Measurements from ENCODE around the gene CHIT1. TPM values are rescaled to one million over a fixed set of nuclear protein-coding genes. Genes with fewer than 3 reads are reported as not detected.

Gene CHIT1
- total RNA-seq, 1 donor from 2014 or later: under 0.01 TPM

- H3K27ac ChIP-seq (ENCODE audit: low read depth, low read length): no peak overlapping the region
- H3K4me3 ChIP-seq (ENCODE audit: low read length in 3 of 3): no peak overlapping the region
- H3K36me3 ChIP-seq (ENCODE audit: control insufficient read depth in 3 of 3, insufficient read depth in 3 of 3, low read length in 3 of 3): no peaks in the 10 kb centered on the region
- no peaks in the 10 kb centered on the region for H3K27me3 ChIP-seq (ENCODE audit: control insufficient read depth in 3 of 3, insufficient read depth in 3 of 3, low read length in 3 of 3)
- H3K4me1 ChIP-seq (ENCODE audit: control insufficient read depth in 3 of 3, insufficient read depth in 3 of 3, low read length in 3 of 3): peaks cover 38 to 54% (median 40%) of the 10 kb centered on the region in 3 donors
- H3K9ac ChIP-seq (ENCODE audit: low read depth in 1 of 3, low read length in 3 of 3): no peak overlapping the region
- no peaks in the 10 kb centered on the region for H3K9me3 ChIP-seq (ENCODE audit: control insufficient read depth in 3 of 3, low read length in 3 of 3)
Measured at GRCh38 chr1:203178083-203178482, 51.4 kb downstream of the CHIT1 start.

- Histone ChIP-seq H3K4me3 (ENCODE audit: low read length in 3 of 3) (no peak overlapping the region), H3K27me3 (ENCODE audit: control insufficient read depth in 3 of 3, insufficient read depth in 3 of 3, low read length in 3 of 3) (no peaks in the 10 kb centered on the region), H3K9me3 (ENCODE audit: control insufficient read depth in 3 of 3, low read length in 3 of 3) (no peaks in the 10 kb centered on the region), H3K4me1 (ENCODE audit: control insufficient read depth in 3 of 3, insufficient read depth in 3 of 3, low read length in 3 of 3) (peaks cover 43 to 60% (median 46%) of the 10 kb centered on the region in 3 donors), H3K36me3 (ENCODE audit: control insufficient read depth in 3 of 3, insufficient read depth in 3 of 3, low read length in 3 of 3) (no peaks in the 10 kb centered on the region), H3K9ac (ENCODE audit: low read depth in 1 of 3, low read length in 3 of 3) (no peak overlapping the region), H3K27ac (ENCODE audit: low read depth, low read length) (peak overlapping the region; percentile 11)
Measured at GRCh38 chr1:203177470-203178039, 51.9 kb downstream of the CHIT1 start.

- peaks cover 47 to 64% (median 49%) of the 10 kb centered on the region in 3 donors for H3K4me1 ChIP-seq (ENCODE audit: control insufficient read depth in 3 of 3, insufficient read depth in 3 of 3, low read length in 3 of 3)
- H3K9me3 ChIP-seq (ENCODE audit: control insufficient read depth in 3 of 3, low read length in 3 of 3): no peaks in the 10 kb centered on the region
- no peak overlapping the region for H3K27ac ChIP-seq (ENCODE audit: low read depth, low read length)
- H3K27me3 ChIP-seq (ENCODE audit: control insufficient read depth in 3 of 3, insufficient read depth in 3 of 3, low read length in 3 of 3): no peaks in the 10 kb centered on the region
- no peak overlapping the region for H3K4me3 ChIP-seq (ENCODE audit: low read length in 3 of 3)
- H3K9ac ChIP-seq (ENCODE audit: low read depth in 1 of 3, low read length in 3 of 3): no peak overlapping the region
- no peaks in the 10 kb centered on the region for H3K36me3 ChIP-seq (ENCODE audit: control insufficient read depth in 3 of 3, insufficient read depth in 3 of 3, low read length in 3 of 3)
Measured at GRCh38 chr1:203177036-203177405, 52.5 kb downstream of the CHIT1 start.

GRCh38 chr1:203176273-203177035 is 53.0 kb downstream of the CHIT1 start:
- Histone ChIP-seq H3K9me3 (ENCODE audit: control insufficient read depth in 3 of 3, low read length in 3 of 3) (no peaks in the 10 kb centered on the region), H3K27ac (ENCODE audit: low read depth, low read length) (no peak overlapping the region), H3K9ac (ENCODE audit: low read depth in 1 of 3, low read length in 3 of 3) (no peak overlapping the region), H3K36me3 (ENCODE audit: control insufficient read depth in 3 of 3, insufficient read depth in 3 of 3, low read length in 3 of 3) (no peaks in the 10 kb centered on the region), H3K4me3 (ENCODE audit: low read length in 3 of 3) (no peak overlapping the region), H3K4me1 (ENCODE audit: control insufficient read depth in 3 of 3, insufficient read depth in 3 of 3, low read length in 3 of 3) (peaks cover 53 to 69% (median 55%) of the 10 kb centered on the region in 3 donors), H3K27me3 (ENCODE audit: control insufficient read depth in 3 of 3, insufficient read depth in 3 of 3, low read length in 3 of 3) (no peaks in the 10 kb centered on the region)

- Histone ChIP-seq H3K9ac (ENCODE audit: low read depth in 1 of 3, low read length in 3 of 3) (no peak overlapping the region), H3K27me3 (ENCODE audit: control insufficient read depth in 3 of 3, insufficient read depth in 3 of 3, low read length in 3 of 3) (no peaks in the 10 kb centered on the region), H3K4me3 (ENCODE audit: low read length in 3 of 3) (no peak overlapping the region), H3K4me1 (ENCODE audit: control insufficient read depth in 3 of 3, insufficient read depth in 3 of 3, low read length in 3 of 3) (peaks cover 53 to 69% (median 55%) of the 10 kb centered on the region in 3 donors), H3K27ac (ENCODE audit: low read depth, low read length) (no peak overlapping the region), H3K36me3 (ENCODE audit: control insufficient read depth in 3 of 3, insufficient read depth in 3 of 3, low read length in 3 of 3) (no peaks in the 10 kb centered on the region), H3K9me3 (ENCODE audit: control insufficient read depth in 3 of 3, low read length in 3 of 3) (no peaks in the 10 kb centered on the region)
Measured at GRCh38 chr1:203175827-203176241, 53.6 kb downstream of the CHIT1 start.

GRCh38 chr1:203175237-203175826 is 54.1 kb downstream of the CHIT1 start, which contains the start of gene MYBPH:
TSS of gene MYBPH (minus strand) at chr1:203175826. CDS start at chr1:203175755, 71 bp downstream.
- Histone ChIP-seq H3K36me3 (ENCODE audit: control insufficient read depth in 3 of 3, insufficient read depth in 3 of 3, low read length in 3 of 3) (no peaks in the 10 kb centered on the region), H3K27me3 (ENCODE audit: control insufficient read depth in 3 of 3, insufficient read depth in 3 of 3, low read length in 3 of 3) (no peaks in the 10 kb centered on the region), H3K4me1 (ENCODE audit: control insufficient read depth in 3 of 3, insufficient read depth in 3 of 3, low read length in 3 of 3) (peaks cover 53 to 69% (median 55%) of the 10 kb centered on the region in 3 donors), H3K27ac (ENCODE audit: low read depth, low read length) (no peak within 1 kb of the TSS), H3K4me3 (ENCODE audit: low read length in 3 of 3) (no peak within 1 kb of the TSS), H3K9me3 (ENCODE audit: control insufficient read depth in 3 of 3, low read length in 3 of 3) (no peaks in the 10 kb centered on the region), H3K9ac (ENCODE audit: low read depth in 1 of 3, low read length in 3 of 3) (no peak within 1 kb of the TSS)

- H3K36me3 ChIP-seq (ENCODE audit: control insufficient read depth in 3 of 3, insufficient read depth in 3 of 3, low read length in 3 of 3): no peaks in the 10 kb centered on the region
- no peaks in the 10 kb centered on the region for H3K27me3 ChIP-seq (ENCODE audit: control insufficient read depth in 3 of 3, insufficient read depth in 3 of 3, low read length in 3 of 3)
- no peak overlapping the region for H3K4me3 ChIP-seq (ENCODE audit: low read length in 3 of 3)
- no peak overlapping the region for H3K9ac ChIP-seq (ENCODE audit: low read depth in 1 of 3, low read length in 3 of 3)
- peaks cover 53 to 69% (median 55%) of the 10 kb centered on the region in 3 donors for H3K4me1 ChIP-seq (ENCODE audit: control insufficient read depth in 3 of 3, insufficient read depth in 3 of 3, low read length in 3 of 3)
- no peaks in the 10 kb centered on the region for H3K9me3 ChIP-seq (ENCODE audit: control insufficient read depth in 3 of 3, low read length in 3 of 3)
- H3K27ac ChIP-seq (ENCODE audit: low read depth, low read length): peak overlapping the region; percentile 73
Measured at GRCh38 chr1:203174324-203174985, 55.0 kb downstream of the CHIT1 start.

GRCh38 chr1:203173566-203173965 is 55.9 kb downstream of the CHIT1 start:
- H3K4me3 ChIP-seq (ENCODE audit: low read length in 3 of 3): no peak overlapping the region
- peaks cover 53 to 66% (median 54%) of the 10 kb centered on the region in 3 donors for H3K4me1 ChIP-seq (ENCODE audit: control insufficient read depth in 3 of 3, insufficient read depth in 3 of 3, low read length in 3 of 3)
- H3K9me3 ChIP-seq (ENCODE audit: control insufficient read depth in 3 of 3, low read length in 3 of 3): no peaks in the 10 kb centered on the region
- peak overlapping the region; percentile 73 for H3K27ac ChIP-seq (ENCODE audit: low read depth, low read length)
- no peaks in the 10 kb centered on the region for H3K36me3 ChIP-seq (ENCODE audit: control insufficient read depth in 3 of 3, insufficient read depth in 3 of 3, low read length in 3 of 3)
- peak overlapping the region in 1 of 3 donors; percentile 25 for H3K9ac ChIP-seq (ENCODE audit: low read depth in 1 of 3, low read length in 3 of 3)
- no peaks in the 10 kb centered on the region for H3K27me3 ChIP-seq (ENCODE audit: control insufficient read depth in 3 of 3, insufficient read depth in 3 of 3, low read length in 3 of 3)

- H3K27me3 ChIP-seq (ENCODE audit: control insufficient read depth in 3 of 3, insufficient read depth in 3 of 3, low read length in 3 of 3): no peaks in the 10 kb centered on the region
- H3K9me3 ChIP-seq (ENCODE audit: control insufficient read depth in 3 of 3, low read length in 3 of 3): no peaks in the 10 kb centered on the region
- H3K36me3 ChIP-seq (ENCODE audit: control insufficient read depth in 3 of 3, insufficient read depth in 3 of 3, low read length in 3 of 3): no peaks in the 10 kb centered on the region
- no peak overlapping the region for H3K4me3 ChIP-seq (ENCODE audit: low read length in 3 of 3)
- peak overlapping the region; percentile 73 for H3K27ac ChIP-seq (ENCODE audit: low read depth, low read length)
- H3K4me1 ChIP-seq (ENCODE audit: control insufficient read depth in 3 of 3, insufficient read depth in 3 of 3, low read length in 3 of 3): peaks cover 52 to 61% (median 53%) of the 10 kb centered on the region in 3 donors
- H3K9ac ChIP-seq (ENCODE audit: low read depth in 1 of 3, low read length in 3 of 3): peak overlapping the region in 1 of 3 donors; percentile 25
Measured at GRCh38 chr1:203173011-203173555, 56.4 kb downstream of the CHIT1 start.
